Loucy (cell line): ENCODE data around the gene TIAM1.

Source experiments
- H2AFZ ChIP-seq: fragments of 200-600 bp; sonication (generic); 2 replicates; pipeline ENCODE4 v1.6.0; 2016; ENCODE audit warnings: antibody characterized with exemption, mild to moderate bottlenecking, low read length, moderate library complexity
- H3F3A ChIP-seq: fragments of 200-600 bp; 2 replicates; pipeline ENCODE4 v1.6.0; 2016; ENCODE audit warnings: antibody characterized with exemption, low read depth, mild to moderate bottlenecking
- H3K27me3 ChIP-seq: fragments of 200-600 bp; sonication (generic); 2 replicates; pipeline ENCODE4 v1.6.1; 2014; ENCODE audit warnings: low read length, mild to moderate bottlenecking; ENCODE audit not compliant: insufficient read depth, poor library complexity, severe bottlenecking
- H3K36me3 ChIP-seq: fragments of 200-600 bp; sonication (generic); 2 replicates; pipeline ENCODE4 v1.6.1; 2016; ENCODE audit warnings: low read length; ENCODE audit not compliant: insufficient read depth
- H3K4me1 ChIP-seq: fragments of 200-600 bp; sonication (generic); 2 replicates; pipeline ENCODE4 v1.5.1; 2014; ENCODE audit warnings: low read length, mild to moderate bottlenecking; ENCODE audit not compliant: insufficient read depth, poor library complexity, severe bottlenecking
- H3K4me2 ChIP-seq: fragments of 200-600 bp; sonication (generic); 2 replicates; pipeline ENCODE4 v1.6.0; 2014; ENCODE audit warnings: antibody characterized with exemption, low read length, low read depth, mild to moderate bottlenecking; ENCODE audit not compliant: poor library complexity, severe bottlenecking
- H3K4me3 ChIP-seq: fragments of 200-600 bp; sonication (generic); 2 replicates; pipeline ENCODE4 v1.5.1; 2014; ENCODE audit warnings: low read length, mild to moderate bottlenecking, mixed read lengths; ENCODE audit not compliant: poor library complexity, severe bottlenecking
- H3K79me2 ChIP-seq: fragments of 200-600 bp; sonication (generic); 2 replicates; pipeline ENCODE4 v1.6.1; 2014; ENCODE audit warnings: low read length; ENCODE audit not compliant: insufficient read depth
- H3K9ac ChIP-seq: fragments of 200-600 bp; sonication (generic); 2 replicates; pipeline ENCODE4 v1.6.0; 2014; ENCODE audit warnings: mild to moderate bottlenecking, low read depth, low read length, moderate library complexity; ENCODE audit not compliant: poor library complexity, severe bottlenecking
- H3K9me2 ChIP-seq: fragments of 200-600 bp; sonication (generic); replicated peaks from 2 replicates; pipeline ENCODE4 v1.6.1; 2016; ENCODE audit warnings: low read depth, low read length, mixed read lengths
- H3K9me3 ChIP-seq: fragments of 200-600 bp; sonication (generic); 2 replicates; pipeline ENCODE4 v1.6.1; 2014; ENCODE audit warnings: mild to moderate bottlenecking, antibody characterized with exemption, low read length, low read depth; ENCODE audit not compliant: insufficient read depth
- H4K20me1 ChIP-seq: fragments of 200-600 bp; sonication (generic); 2 replicates; pipeline ENCODE4 v1.6.0; 2014; ENCODE audit warnings: antibody characterized with exemption, low read length, mild to moderate bottlenecking; ENCODE audit not compliant: insufficient read depth, poor library complexity, severe bottlenecking
- CTCF ChIP-seq: fragments of 200-600 bp; sonication (generic); conservative IDR thresholded peaks from 2 replicates; pipeline ENCODE4 v1.5.1; 2014; ENCODE audit warnings: mild to moderate bottlenecking, antibody characterized with exemption, low read length
- EZH2phosphoT487 ChIP-seq: fragments of 200-600 bp; IDR thresholded peaks from 2 replicates; pipeline ENCODE4 v1.6.1; 2018; ENCODE audit warnings: antibody characterized with exemption, mild to moderate bottlenecking, moderate library complexity, borderline replicate concordance

The TIAM1 gene

DNA sequence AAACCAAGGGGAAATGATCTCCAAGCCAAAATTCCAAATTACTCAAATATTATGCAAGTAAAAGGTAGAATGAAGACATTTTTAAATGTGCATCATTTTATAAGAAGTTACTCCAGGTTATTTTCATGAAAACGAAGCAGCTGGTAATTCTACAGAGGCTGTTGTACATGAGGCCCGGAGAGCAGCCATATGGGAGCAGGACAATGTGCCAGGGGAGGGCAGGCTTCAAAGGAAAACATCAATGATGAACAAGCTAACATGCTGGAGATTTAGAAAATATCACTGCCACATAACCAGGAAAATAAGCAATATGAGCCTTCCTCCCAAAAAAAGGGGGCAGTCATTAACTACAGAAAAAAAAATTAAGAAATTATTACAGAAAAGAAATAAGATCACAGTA is 109.1 kb downstream of the TIAM1 start:
- Histone ChIP-seq H2AFZ (no peak overlapping the region), H3K4me3 (no peak overlapping the region), H3K9me3 (0 out of 2 replicates have a peak, but pooled peaks cover 2% of the 10 kb centered on the region), H3K27me3 (no peaks in the 10 kb centered on the region), H3K9ac (no peak overlapping the region), H3K4me1 (peaks cover 21% of the 10 kb centered on the region), H3K4me2 (no peak overlapping the region), H4K20me1 (peaks cover 5% of the 10 kb centered on the region), H3K9me2 (no peaks in the 10 kb centered on the region), H3F3A (no peaks in the 10 kb centered on the region), H3K79me2 (no peaks in the 10 kb centered on the region), H3K36me3 (peaks cover 17% of the 10 kb centered on the region; the same call in 1 of the 2 replicates)
- TF ChIP-seq CTCF, result no peak
- TF ChIP-seq EZH2phosphoT487, result no peak

- no peak for TF ChIP-seq CTCF
- no peak for TF ChIP-seq EZH2phosphoT487
- no peak overlapping the region for H3K4me3 ChIP-seq
- H2AFZ ChIP-seq, result no peak overlapping the region
These were observed 110.3 kb downstream of the TIAM1 start for GRCh38 chr21:31233711-31234110.

DNA sequence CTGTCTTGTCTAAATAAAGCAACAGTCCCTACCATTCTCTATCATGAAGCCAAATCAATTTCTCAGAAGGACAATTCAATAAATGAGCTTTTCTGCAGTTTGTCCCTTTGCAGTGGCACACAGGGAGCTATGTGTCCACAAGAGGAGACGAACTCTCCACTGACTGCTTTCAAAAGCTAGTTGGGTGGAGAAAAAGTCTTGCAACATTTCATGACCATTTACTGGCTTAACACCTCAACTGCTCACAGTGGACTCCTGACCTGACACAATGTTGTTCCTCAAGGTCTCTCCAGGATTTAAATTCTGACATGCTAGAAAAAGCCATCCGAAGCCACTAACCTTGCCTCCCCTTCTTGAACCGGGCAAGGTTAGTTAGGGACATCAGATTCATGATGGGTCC is 111.7 kb downstream of the TIAM1 start:
- Histone ChIP-seq H3K27me3 (no peaks in the 10 kb centered on the region), H2AFZ (no peak overlapping the region), H3F3A (no peaks in the 10 kb centered on the region), H3K4me2 (no peak overlapping the region), H3K79me2 (no peaks in the 10 kb centered on the region), H3K9ac (no peak overlapping the region), H3K4me3 (no peak overlapping the region), H3K9me2 (no peaks in the 10 kb centered on the region), H3K36me3 (peaks cover 11% of the 10 kb centered on the region; the same call in 1 of the 2 replicates), H3K4me1 (peaks cover 21% of the 10 kb centered on the region), H4K20me1 (peaks cover 5% of the 10 kb centered on the region), H3K9me3 (no peaks in the 10 kb centered on the region)
- TF ChIP-seq CTCF, result no peak
- TF ChIP-seq EZH2phosphoT487, result no peak

More at GRCh38 chr21:31233711-31234110, 110.3 kb downstream of the TIAM1 start:
- Histone ChIP-seq H3K36me3 (peaks cover 11% of the 10 kb centered on the region; the same call in 1 of the 2 replicates), H3F3A (no peaks in the 10 kb centered on the region), H3K4me2 (no peak overlapping the region), H3K27me3 (no peaks in the 10 kb centered on the region), H4K20me1 (peaks cover 5% of the 10 kb centered on the region), H3K4me1 (peaks cover 21% of the 10 kb centered on the region), H3K9ac (no peak overlapping the region), H3K79me2 (no peaks in the 10 kb centered on the region), H3K9me2 (no peaks in the 10 kb centered on the region), H3K9me3 (no peaks in the 10 kb centered on the region)
